Retinal pigment epithelial cell (primary cell): Measurements from ENCODE around the gene CYP27A1.
"Not testable (repeated sequence)": the region's sequence is repeated elsewhere in the genome, so short reads cannot be mapped to it uniquely, and the experiment has no call there.

ENCODE experiments used
- DNase-seq: peaks from one replicate; pipeline ENCODE4 v3.0.0-alpha.2; 2010; ENCODE audit warnings: low read depth
- H3K4me3 ChIP-seq: 2 replicates; pipeline ENCODE4 v1.5.1; 2011; ENCODE audit warnings: mild to moderate bottlenecking, low read length, control low read depth, moderate library complexity
- CTCF ChIP-seq: conservative IDR thresholded peaks from 2 replicates; pipeline ENCODE4 v1.5.1; 2011; ENCODE audit warnings: low read depth, low read length, control low read depth, inconsistent platforms

Gene CYP27A1

DNA sequence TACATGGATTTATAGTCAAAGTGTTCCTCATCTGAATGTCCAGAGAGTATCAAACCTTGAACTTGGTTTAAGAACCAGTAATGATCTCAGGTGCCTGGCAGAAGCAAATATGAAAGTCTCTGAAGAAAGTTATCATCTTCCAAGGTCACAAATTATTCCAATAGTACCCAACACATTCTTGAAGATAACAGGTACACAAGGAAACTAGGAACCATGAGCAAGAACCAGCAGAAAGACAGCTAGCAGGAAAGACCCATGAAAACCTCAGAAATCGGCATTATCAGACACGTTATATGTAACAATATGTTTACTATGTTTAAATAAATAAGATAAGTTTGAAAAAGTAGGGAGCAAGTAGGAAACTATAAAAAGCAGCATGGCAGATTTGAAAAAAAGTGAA is 55.5 kb downstream of the CYP27A1 start:
- no peak for DNase-seq
- H3K4me3 ChIP-seq = no peak overlapping the region
- TF ChIP-seq CTCF = no peak

DNA sequence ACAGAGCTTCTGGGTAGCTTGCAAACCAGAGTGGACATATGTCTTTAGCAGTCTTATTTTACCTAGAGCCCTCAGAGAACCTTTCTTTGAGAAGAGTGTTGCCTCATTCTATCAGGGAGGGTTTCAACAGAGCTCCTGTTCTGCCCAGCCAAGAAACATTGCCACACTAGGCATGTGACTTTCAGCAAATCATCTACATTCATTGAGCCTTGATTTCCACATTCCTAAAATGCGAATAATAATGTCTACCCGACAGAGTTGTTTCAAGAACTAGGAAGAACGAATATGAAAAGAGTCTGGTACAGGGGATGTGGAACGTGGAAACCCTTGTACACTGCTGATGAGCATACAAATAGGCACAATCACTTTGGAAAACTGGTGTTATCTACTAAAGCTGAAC is 57.5 kb downstream of the CYP27A1 start:
- peak; percentile 34 for DNase-seq
- no peak for TF ChIP-seq CTCF

GRCh38 chr2:218839888-218840287 is 57.9 kb downstream of the CYP27A1 start:
- no peak for TF ChIP-seq CTCF

More for the DNA sequence above, 57.5 kb downstream of the CYP27A1 start:
- H3K4me3 ChIP-seq = no peak overlapping the region

DNA sequence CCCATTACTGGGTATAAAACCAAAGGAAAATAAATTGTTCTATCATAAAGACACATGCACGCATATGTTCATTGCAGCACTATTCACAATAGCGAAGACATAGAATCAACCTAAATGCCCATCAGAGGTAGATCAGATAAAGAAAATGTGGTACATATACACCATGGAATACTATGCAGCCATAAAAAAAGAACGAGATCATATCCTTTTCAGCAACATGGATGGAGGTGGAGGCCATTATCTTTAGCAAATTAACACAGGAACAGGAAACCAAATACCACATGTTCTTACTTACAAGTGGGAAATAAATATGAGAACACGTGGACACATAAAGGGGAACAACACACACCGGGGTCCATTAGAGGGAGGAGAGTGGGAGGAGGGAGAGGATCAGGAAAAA is 62.4 kb downstream of the CYP27A1 start:
- not testable (repeated sequence) for DNase-seq, H3K4me3 ChIP-seq

More at GRCh38 chr2:218839888-218840287, 57.9 kb downstream of the CYP27A1 start:
- H3K4me3 ChIP-seq = no peak overlapping the region
- DNase-seq = no peak

DNA sequence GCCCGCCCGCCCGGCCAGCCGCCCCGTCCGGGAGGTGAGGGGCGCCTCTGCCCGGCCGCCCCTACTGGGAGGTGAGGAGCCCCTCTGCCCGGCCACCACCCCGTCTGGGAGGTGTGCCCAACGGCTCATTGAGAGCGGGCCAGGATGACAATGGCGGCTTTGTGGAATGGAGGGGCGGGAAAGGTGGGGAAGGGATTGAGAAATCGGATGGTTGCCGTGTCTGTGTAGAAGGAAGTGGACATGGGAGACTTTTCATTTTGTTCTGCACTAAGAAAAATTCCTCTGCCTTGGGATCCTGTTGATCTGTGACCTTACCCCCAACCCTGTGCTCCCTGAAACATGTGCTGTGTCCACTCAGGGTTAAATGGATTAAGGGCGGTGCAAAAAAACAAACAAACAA is 65.0 kb downstream of the CYP27A1 start:
- not testable (repeated sequence) for H3K4me3 ChIP-seq, DNase-seq

- no peak for DNase-seq
- TF ChIP-seq CTCF = no peak
- H3K4me3 ChIP-seq = no peak overlapping the region
Measured at GRCh38 chr2:218849721-218850120, 67.8 kb downstream of the CYP27A1 start.

DNA sequence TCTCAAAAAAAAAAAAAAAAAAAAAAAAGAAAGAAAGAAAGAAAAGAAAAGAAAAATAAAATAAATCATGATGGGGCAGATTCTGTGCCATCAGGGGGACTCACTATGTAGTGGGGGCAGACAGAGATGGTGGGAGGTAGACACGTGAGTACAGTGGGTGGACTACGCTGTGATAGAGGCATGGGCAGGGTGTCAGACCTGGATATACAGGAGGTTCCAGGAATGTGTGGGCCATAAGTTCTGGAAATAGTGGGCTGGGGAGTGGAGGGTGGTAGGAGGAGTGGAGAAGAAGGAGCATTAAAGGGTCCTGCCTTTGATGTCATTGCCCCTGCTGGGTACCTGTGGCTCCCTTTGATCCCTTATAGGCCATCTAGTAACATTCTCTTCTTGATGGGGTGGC is 68.8 kb downstream of the CYP27A1 start:
- TF ChIP-seq CTCF = no peak
- DNase-seq = no peak
- H3K4me3 ChIP-seq = no peak overlapping the region

- no peak overlapping the region for H3K4me3 ChIP-seq
- DNase-seq = no peak
- no peak for TF ChIP-seq CTCF
Measured at GRCh38 chr2:218851286-218851685, 69.3 kb downstream of the CYP27A1 start.
